Progenitor cell of endocrine pancreas (in vitro differentiated cells): Measurements from ENCODE around the gene PLEKHG4. TPM values are rescaled to one million over a fixed set of nuclear protein-coding genes. Genes with fewer than 3 reads are reported as not detected.

Source experiments
- DNase-seq: peaks from one replicate; pipeline ENCODE4 v3.0.0; 2021; ENCODE audit warnings: low spot score; ENCODE audit not compliant: unreplicated experiment
- H3K27ac Mint-ChIP-seq: 2 replicates; pipeline ENCODE4 v1.8.0; 2021; ENCODE audit warnings: mild to moderate bottlenecking, moderate library complexity, mixed read lengths
- H3K27me3 Mint-ChIP-seq: 2 replicates; pipeline ENCODE4 v1.8.0; 2021; ENCODE audit warnings: mixed read lengths
- H3K36me3 Mint-ChIP-seq: 2 replicates; pipeline ENCODE4 v1.8.0; 2022; ENCODE audit warnings: mixed read lengths; ENCODE audit not compliant: insufficient read depth
- H3K4me1 Mint-ChIP-seq: 2 replicates; pipeline ENCODE4 v1.8.0; 2021; ENCODE audit warnings: low read depth, mixed read lengths
- H3K4me3 Mint-ChIP-seq: 2 replicates; pipeline ENCODE4 v1.8.0; 2021; ENCODE audit warnings: low read depth, mild to moderate bottlenecking, moderate library complexity, mixed read lengths
- H3K9me3 Mint-ChIP-seq: 2 replicates; pipeline ENCODE4 v1.8.0; 2021; ENCODE audit warnings: low read depth, mixed read lengths
- total RNA-seq: library from RNA; stranded (reverse); gene quantifications from 2 replicates; pipeline ENCODE4 v1.2.1, GENCODE V29; 2021
- TF ChIP-seq, protein P1 (sequence below): fragments of 200-600 bp; sonication (generic); IDR thresholded peaks from one replicate; pipeline ENCODE4 v1.5.0; 2021; ENCODE audit warnings: antibody characterized with exemption, mild to moderate bottlenecking; ENCODE audit not compliant: unreplicated experiment

Gene PLEKHG4
- total RNA-seq, 1 donor from 2014 or later = 3.3 TPM

DNA sequence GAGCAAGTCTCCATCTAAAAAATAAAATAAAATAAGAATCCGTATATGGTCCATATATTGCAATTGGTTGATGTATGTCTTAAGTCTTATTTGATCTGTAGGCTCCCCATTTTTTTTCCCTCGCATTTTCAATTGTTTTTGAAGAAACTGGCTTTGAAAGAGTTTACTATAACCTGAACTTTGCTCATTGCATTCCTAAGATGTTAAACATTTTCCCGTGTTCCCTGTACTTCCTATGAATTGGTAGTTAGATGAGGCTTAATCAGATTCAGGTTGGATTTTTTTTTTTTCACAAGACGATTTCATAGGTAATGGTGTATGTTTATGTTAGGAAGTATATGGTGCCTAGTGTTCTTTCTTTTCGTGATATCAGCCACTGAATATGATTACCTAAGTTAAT is 50.6 kb downstream of the PLEKHG4 start:
- peaks cover 4% of the 10 kb centered on the region for H3K27me3 Mint-ChIP-seq
- H3K4me1 Mint-ChIP-seq = peaks cover 9% of the 10 kb centered on the region
- no peak overlapping the region for H3K27ac Mint-ChIP-seq
- H3K36me3 Mint-ChIP-seq = no peaks in the 10 kb centered on the region
- peaks cover 4% of the 10 kb centered on the region for H3K9me3 Mint-ChIP-seq
- DNase-seq = no peak
- no peak overlapping the region for H3K4me3 Mint-ChIP-seq
- TF ChIP-seq, protein P1, sequence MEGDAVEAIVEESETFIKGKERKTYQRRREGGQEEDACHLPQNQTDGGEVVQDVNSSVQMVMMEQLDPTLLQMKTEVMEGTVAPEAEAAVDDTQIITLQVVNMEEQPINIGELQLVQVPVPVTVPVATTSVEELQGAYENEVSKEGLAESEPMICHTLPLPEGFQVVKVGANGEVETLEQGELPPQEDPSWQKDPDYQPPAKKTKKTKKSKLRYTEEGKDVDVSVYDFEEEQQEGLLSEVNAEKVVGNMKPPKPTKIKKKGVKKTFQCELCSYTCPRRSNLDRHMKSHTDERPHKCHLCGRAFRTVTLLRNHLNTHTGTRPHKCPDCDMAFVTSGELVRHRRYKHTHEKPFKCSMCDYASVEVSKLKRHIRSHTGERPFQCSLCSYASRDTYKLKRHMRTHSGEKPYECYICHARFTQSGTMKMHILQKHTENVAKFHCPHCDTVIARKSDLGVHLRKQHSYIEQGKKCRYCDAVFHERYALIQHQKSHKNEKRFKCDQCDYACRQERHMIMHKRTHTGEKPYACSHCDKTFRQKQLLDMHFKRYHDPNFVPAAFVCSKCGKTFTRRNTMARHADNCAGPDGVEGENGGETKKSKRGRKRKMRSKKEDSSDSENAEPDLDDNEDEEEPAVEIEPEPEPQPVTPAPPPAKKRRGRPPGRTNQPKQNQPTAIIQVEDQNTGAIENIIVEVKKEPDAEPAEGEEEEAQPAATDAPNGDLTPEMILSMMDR = no peak

DNA sequence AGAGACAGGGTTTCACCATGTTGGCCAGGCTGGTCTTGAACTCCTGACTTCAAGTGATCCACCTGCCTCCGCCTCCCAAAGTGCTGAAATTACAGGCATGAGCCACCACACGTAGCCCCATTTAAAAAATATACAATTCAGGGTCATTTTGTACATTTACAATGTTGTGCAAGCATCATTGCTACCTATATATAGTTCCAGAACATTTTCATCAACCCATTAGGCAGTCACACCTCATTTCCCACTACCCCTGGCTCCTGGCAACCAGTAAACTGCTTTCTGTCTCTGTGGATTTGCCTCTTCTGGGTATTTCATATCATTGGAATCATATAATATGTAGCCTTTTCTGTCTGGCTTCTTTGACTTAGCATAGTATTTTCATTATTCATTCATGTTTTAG is 54.0 kb downstream of the PLEKHG4 start:
- DNase-seq = no peak
- peaks cover 3% of the 10 kb centered on the region for H3K4me1 Mint-ChIP-seq
- TF ChIP-seq, protein P1 = no peak

DNA sequence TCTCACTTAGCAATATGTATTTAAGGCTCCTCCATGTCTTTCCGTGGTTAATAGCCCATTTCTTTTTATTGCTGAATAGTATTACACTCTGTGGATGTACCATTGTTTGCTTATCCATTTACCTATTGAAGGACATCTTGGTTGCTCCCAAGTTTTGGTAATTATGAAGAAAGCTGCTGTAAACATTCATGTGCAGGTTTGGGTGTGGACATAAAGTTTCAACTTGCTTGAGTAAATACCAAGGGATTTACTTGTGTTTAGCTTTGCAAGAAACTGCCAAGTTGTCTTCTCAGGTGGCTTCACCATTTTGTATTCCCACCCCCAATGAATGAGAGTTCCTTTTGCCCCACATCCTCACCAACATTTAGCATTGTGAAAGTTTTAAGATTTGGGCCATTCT is 56.8 kb downstream of the PLEKHG4 start:
- Mint-ChIP-seq H3K36me3 (peaks cover 2% of the 10 kb centered on the region), H3K9me3 (peaks cover 13% of the 10 kb centered on the region), H3K4me1 (no peaks in the 10 kb centered on the region), H3K4me3 (no peak overlapping the region), H3K27ac (no peak overlapping the region), H3K27me3 (no peaks in the 10 kb centered on the region)
- TF ChIP-seq, protein P1 = no peak
- DNase-seq = no peak

More for the DNA sequence above, 54.0 kb downstream of the PLEKHG4 start:
- Mint-ChIP-seq H3K27me3 (no peaks in the 10 kb centered on the region), H3K9me3 (peaks cover 13% of the 10 kb centered on the region), H3K4me3 (no peak overlapping the region), H3K36me3 (peaks cover 2% of the 10 kb centered on the region), H3K27ac (no peak overlapping the region)

DNA sequence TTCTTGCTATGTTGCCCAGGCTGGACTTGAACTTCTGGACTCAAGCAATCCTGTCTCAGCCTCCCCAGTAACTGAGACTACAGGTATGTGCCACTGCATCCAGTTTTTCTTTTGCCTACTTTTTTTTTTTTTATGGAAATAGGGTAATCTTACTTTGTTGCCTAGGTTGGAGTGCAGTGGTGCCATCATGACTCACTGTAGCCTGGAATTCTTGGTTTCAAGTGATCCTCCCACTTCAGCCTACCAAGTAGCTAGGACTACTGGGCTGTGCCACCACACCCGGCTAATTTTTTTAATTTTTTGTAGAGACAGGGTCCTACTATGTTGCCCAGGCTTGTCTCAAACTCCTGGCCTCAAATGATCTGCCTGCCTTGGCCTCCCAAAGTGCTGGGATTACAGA is 57.3 kb downstream of the PLEKHG4 start:
- Mint-ChIP-seq H3K9me3 (peaks cover 13% of the 10 kb centered on the region), H3K36me3 (peaks cover 2% of the 10 kb centered on the region), H3K27ac (no peak overlapping the region), H3K27me3 (no peaks in the 10 kb centered on the region), H3K4me3 (no peak overlapping the region), H3K4me1 (no peaks in the 10 kb centered on the region)
- no peak for DNase-seq
- TF ChIP-seq, protein P1 = no peak

Other genes with a start within 250 kb of the PLEKHG4 start
- 20.4 and 21.0 TPM in 2 replicates for gene PHAF1, start 169.6 kb upstream of the PLEKHG4 start, total RNA-seq
- 5.1 TPM in 2 replicates for gene B3GNT9, start 128.5 kb upstream of the PLEKHG4 start, total RNA-seq
- 5.6 and 6.6 TPM in 2 replicates for gene TRADD, start 119.6 kb upstream of the PLEKHG4 start, total RNA-seq
- 1.7 and 2.1 TPM in 2 replicates for gene FBXL8, start 119.6 kb upstream of the PLEKHG4 start, total RNA-seq
- 2.2 and 6.8 TPM in 2 replicates for gene HSF4, start 114.8 kb upstream of the PLEKHG4 start, total RNA-seq
- gene NOL3, start 109.0 kb upstream of the PLEKHG4 start, total RNA-seq = 9.4 and 12.7 TPM in 2 replicates
- gene MATCAP1, start 95.6 kb upstream of the PLEKHG4 start, total RNA-seq = 137 and 145 TPM in 2 replicates
- not detected in 2 replicates for gene EXOC3L1, start 89.4 kb upstream of the PLEKHG4 start, total RNA-seq
- 82.1 and 82.8 TPM in 2 replicates for gene E2F4, start 87.4 kb upstream of the PLEKHG4 start, total RNA-seq
- gene ELMO3, start 80.4 kb upstream of the PLEKHG4 start, total RNA-seq = 5.4 and 5.5 TPM in 2 replicates
- gene TMEM208, start 52.4 kb upstream of the PLEKHG4 start, total RNA-seq = 33.4 and 36.3 TPM in 2 replicates
- 28.2 and 30.2 TPM in 2 replicates for gene FHOD1, start 32.1 kb upstream of the PLEKHG4 start, total RNA-seq
- gene SLC9A5, start 30.6 kb upstream of the PLEKHG4 start, total RNA-seq = 3.4 and 3.9 TPM in 2 replicates
- 0.14 and 1.4 TPM in 2 replicates for gene KCTD19, start 47.2 kb downstream of the PLEKHG4 start, total RNA-seq
- 1.6 and 2.3 TPM in 2 replicates for gene LRRC36, start 47.3 kb downstream of the PLEKHG4 start, total RNA-seq
- 17.5 and 26.8 TPM in 2 replicates for gene TPPP3, start 114.0 kb downstream of the PLEKHG4 start, total RNA-seq
- gene ZDHHC1, start 136.9 kb downstream of the PLEKHG4 start, total RNA-seq = 16.5 and 17.0 TPM in 2 replicates
- gene HSD11B2, start 151.6 kb downstream of the PLEKHG4 start, total RNA-seq = 38.7 and 44.5 TPM in 2 replicates
- 65.3 and 67.5 TPM in 2 replicates for gene ATP6V0D1, start 201.6 kb downstream of the PLEKHG4 start, total RNA-seq
- not detected in 2 replicates for gene AGRP, start 204.0 kb downstream of the PLEKHG4 start, total RNA-seq
- gene RIPOR1, start 249.3 kb downstream of the PLEKHG4 start, total RNA-seq = 72.7 and 78.8 TPM in 2 replicates